ENCODE results near the gene CTBP2. TPM values are rescaled to one million over a fixed set of nuclear protein-coding genes. Genes with fewer than 3 reads are reported as not detected.

Gene CTBP2
- polyA plus RNA-seq, 6 donors from 2014 or later = 0.11 to 2.1 (median 0.40) TPM; not detected in 1

DNA sequence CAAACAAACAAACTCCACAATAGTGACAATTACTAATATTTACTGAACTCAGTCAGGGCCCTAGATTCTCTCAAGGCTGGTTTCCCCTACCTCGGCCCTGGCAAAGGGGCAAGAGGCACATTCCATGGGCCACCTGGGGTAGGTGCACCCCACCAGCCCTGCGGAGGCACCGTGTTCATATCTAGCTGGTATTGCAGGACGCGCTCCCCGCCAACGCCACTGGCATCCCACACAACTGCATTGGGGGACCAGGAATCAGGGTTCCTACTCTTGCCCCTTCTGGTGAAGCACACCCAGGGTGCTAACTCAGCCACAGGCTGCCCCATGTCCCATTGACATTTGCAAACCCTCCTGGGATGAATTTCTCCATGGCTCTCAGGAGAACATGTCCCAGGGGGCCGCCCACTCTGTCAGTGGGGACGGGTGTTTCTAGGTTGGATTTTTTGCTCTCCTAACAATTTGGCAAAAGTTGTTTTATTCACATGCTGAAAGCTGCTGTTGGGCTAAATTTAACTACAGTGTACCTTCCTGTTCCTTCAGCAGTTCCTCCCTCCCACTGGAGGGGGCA is 141.7 kb downstream of the CTBP2 start:
- no peak overlapping the region for H3K4me3 Mint-ChIP-seq

GRCh38 chr10:125017547-125018298 is 142.6 kb downstream of the CTBP2 start:
- DNase-seq = no peak
- peaks cover 0 to 3% (median 0%) of the 10 kb centered on the region in 3 donors for H3K27me3 Mint-ChIP-seq
- H3K36me3 Mint-ChIP-seq = peaks cover 0 to 6% of the 10 kb centered on the region in 2 donors
- H3K4me3 Mint-ChIP-seq = no peak overlapping the region
- H3K27ac Mint-ChIP-seq = no peak overlapping the region
- no peak for ATAC-seq (ENCODE audit: low read depth in 2 of 2)
- H3K9me3 Mint-ChIP-seq = peaks cover 0 to 7% (median 5%) of the 10 kb centered on the region in 7 donors
- peaks cover 0 to 5% (median 0%) of the 10 kb centered on the region in 3 donors for H3K4me1 Mint-ChIP-seq

More for the DNA sequence above, 141.7 kb downstream of the CTBP2 start:
- no peak for ATAC-seq (ENCODE audit: low read depth in 2 of 2)
- DNase-seq = no peak
- Mint-ChIP-seq H3K27ac (no peak overlapping the region), H3K4me1 (peaks cover 0 to 5% (median 0%) of the 10 kb centered on the region in 3 donors), H3K9me3 (peaks cover 0 to 7% (median 5%) of the 10 kb centered on the region in 7 donors), H3K27me3 (peaks cover 0 to 3% (median 0%) of the 10 kb centered on the region in 3 donors), H3K36me3 (peaks cover 0 to 6% of the 10 kb centered on the region in 2 donors)

DNA sequence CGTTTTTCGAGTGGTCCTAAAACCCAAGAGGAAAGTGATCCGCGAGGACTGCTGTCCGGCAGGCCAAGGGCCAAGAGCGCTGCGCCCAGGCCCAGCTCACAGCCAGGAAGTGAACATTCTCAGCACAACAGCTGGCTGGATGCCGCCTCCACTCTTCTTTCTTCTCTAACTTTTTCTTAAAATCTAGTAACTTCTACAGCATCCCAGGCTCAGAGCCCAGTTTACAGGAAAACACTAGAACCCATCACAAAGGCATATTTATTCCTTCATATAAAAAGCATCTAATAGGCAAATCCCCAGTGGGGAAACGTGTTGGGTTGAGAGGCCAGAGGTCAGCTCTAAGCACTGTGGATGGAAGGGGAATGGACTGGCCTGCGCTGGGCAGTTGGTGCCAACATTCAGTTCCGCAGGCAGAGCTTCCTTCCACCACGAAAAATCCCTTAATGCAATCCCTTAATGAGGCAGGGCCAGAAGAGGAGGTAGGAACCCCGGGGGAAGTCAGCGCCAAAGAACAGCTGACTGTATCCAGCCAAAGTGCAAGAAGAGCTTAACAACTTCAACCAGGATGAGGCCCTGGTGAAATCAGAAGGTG is 143.7 kb downstream of the CTBP2 start:
- Mint-ChIP-seq H3K4me1 (peaks cover 0 to 5% (median 0%) of the 10 kb centered on the region in 3 donors), H3K27me3 (peaks cover 0 to 3% (median 0%) of the 10 kb centered on the region in 3 donors), H3K4me3 (no peak overlapping the region), H3K9me3 (peaks cover 0 to 7% (median 5%) of the 10 kb centered on the region in 7 donors), H3K36me3 (peaks cover 0 to 6% of the 10 kb centered on the region in 2 donors), H3K27ac (no peak overlapping the region)
- no peak for DNase-seq
- no peak for ATAC-seq (ENCODE audit: low read depth in 2 of 2)

DNA sequence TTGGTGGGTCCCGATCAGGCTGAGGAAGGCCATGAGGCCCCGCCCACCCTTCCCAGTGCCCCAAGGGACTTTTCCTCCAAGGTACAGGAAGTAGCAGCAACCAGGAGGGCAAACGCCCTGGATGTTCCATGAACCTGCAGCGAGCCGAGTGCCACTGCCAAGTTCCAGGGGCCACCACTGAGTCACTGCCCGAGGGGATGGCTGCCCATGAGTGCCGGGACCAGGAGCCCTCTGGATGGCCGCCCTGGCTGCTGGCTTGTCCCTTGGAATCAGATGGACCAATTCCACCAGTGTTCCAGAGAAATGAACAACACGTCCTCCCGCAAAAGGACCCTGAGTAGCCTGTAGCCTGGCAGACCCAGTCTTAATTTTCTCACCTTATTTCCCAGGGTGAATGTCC is 144.2 kb downstream of the CTBP2 start:
- peaks cover 0 to 6% of the 10 kb centered on the region in 2 donors for H3K36me3 Mint-ChIP-seq
- no peak for ATAC-seq (ENCODE audit: low read depth in 2 of 2)

GRCh38 chr10:125015356-125015944 is 144.9 kb downstream of the CTBP2 start:
- Mint-ChIP-seq H3K4me1 (peaks cover 0 to 5% (median 0%) of the 10 kb centered on the region in 3 donors), H3K9me3 (peaks cover 0 to 7% (median 5%) of the 10 kb centered on the region in 7 donors), H3K4me3 (no peak overlapping the region), H3K27me3 (peaks cover 0 to 3% (median 0%) of the 10 kb centered on the region in 3 donors), H3K36me3 (peaks cover 0 to 6% of the 10 kb centered on the region in 2 donors), H3K27ac (no peak overlapping the region)
- no peak for DNase-seq
- ATAC-seq (ENCODE audit: low read depth in 2 of 2) = no peak

More for the DNA sequence above, 144.2 kb downstream of the CTBP2 start:
- Mint-ChIP-seq H3K9me3 (peaks cover 0 to 7% (median 5%) of the 10 kb centered on the region in 7 donors), H3K27me3 (peaks cover 0 to 3% (median 0%) of the 10 kb centered on the region in 3 donors), H3K27ac (no peak overlapping the region), H3K4me3 (no peak overlapping the region), H3K4me1 (peaks cover 0 to 5% (median 0%) of the 10 kb centered on the region in 3 donors)
- no peak for DNase-seq

GRCh38 chr10:125014836-125015355 is 145.5 kb downstream of the CTBP2 start:
- Mint-ChIP-seq H3K27ac (no peak overlapping the region), H3K36me3 (peaks cover 0 to 6% of the 10 kb centered on the region in 2 donors), H3K27me3 (peaks cover 0 to 3% (median 0%) of the 10 kb centered on the region in 3 donors), H3K4me3 (no peak overlapping the region), H3K9me3 (peaks cover 0 to 7% (median 5%) of the 10 kb centered on the region in 7 donors), H3K4me1 (peaks cover 0 to 5% (median 0%) of the 10 kb centered on the region in 3 donors)
- ATAC-seq (ENCODE audit: low read depth in 2 of 2) (no peak), DNase-seq (no peak)

GRCh38 chr10:125014086-125014830 is 146.1 kb downstream of the CTBP2 start:
- H3K4me3 Mint-ChIP-seq = no peak overlapping the region
- DNase-seq = no peak
- no peak overlapping the region for H3K27ac Mint-ChIP-seq
- H3K36me3 Mint-ChIP-seq = peaks cover 0 to 2% of the 10 kb centered on the region in 2 donors
- H3K9me3 Mint-ChIP-seq = peaks cover 0 to 2% (median under 1%) of the 10 kb centered on the region in 7 donors
- H3K4me1 Mint-ChIP-seq = peaks cover 0 to 5% (median 0%) of the 10 kb centered on the region in 3 donors
- no peak for ATAC-seq (ENCODE audit: low read depth in 2 of 2)
- no peaks in the 10 kb centered on the region for H3K27me3 Mint-ChIP-seq

DNA sequence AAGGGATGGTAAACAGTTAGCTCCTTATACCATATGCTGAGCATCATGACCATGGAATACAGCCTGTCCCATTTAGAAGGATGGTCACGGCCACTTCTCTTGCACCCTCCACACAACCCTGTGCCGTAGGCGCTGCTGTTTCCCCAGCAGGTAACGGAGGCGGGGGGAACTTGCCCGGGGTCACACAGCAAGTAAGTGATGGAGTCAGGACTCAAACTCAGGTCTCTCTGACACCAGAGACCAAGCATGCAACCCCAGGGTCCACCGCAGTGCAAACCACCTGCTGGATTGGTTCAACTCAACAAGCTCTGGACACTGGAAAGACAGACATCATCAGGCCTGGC is 146.9 kb downstream of the CTBP2 start:
- H3K9me3 Mint-ChIP-seq = no peaks in the 10 kb centered on the region
- no peaks in the 10 kb centered on the region for H3K27me3 Mint-ChIP-seq
- H3K4me3 Mint-ChIP-seq = peak overlapping the region in 1 of 8 donors; percentile 30
- DNase-seq (no peak), ATAC-seq (ENCODE audit: low read depth in 2 of 2) (no peak)
- no peak overlapping the region for H3K27ac Mint-ChIP-seq
- no peaks in the 10 kb centered on the region for H3K36me3 Mint-ChIP-seq
- H3K4me1 Mint-ChIP-seq = peaks cover 0 to 3% (median 0%) of the 10 kb centered on the region in 3 donors

DNA sequence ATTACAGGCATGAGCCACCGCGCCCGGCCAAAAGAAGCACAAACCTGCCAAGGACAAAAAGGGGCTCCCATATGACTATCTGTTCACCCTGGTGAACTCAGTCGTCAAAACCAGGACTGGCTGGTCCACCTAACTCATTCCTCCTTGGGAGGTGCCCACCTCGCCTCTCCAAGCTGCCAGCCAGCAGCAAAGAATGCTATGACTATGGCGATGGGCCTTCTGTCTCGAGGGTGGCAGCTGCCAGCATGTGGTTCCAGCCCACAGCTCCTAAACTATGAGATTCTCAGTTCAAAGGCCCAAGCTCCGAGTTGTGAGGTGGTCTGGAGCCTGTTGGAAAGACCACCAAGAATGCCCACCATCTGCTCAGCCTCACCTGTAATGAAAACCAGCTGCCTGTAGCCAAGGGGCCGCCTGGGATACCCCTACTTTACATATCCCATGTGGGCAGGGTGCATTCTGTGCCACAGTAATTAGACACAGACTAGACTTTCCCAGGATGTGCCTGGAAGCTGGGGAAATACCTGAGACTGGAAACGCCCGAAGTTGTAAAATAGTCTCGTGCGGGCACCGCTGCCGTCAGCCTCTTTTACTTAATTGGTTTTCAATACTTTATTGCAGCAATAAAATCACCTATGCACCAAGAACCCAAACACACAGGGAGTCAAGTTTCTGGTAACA is 147.4 kb downstream of the CTBP2 start:
- Mint-ChIP-seq H3K4me1 (no peaks in the 10 kb centered on the region), H3K27ac (no peak overlapping the region), H3K4me3 (no peak overlapping the region), H3K9me3 (no peaks in the 10 kb centered on the region), H3K27me3 (no peaks in the 10 kb centered on the region), H3K36me3 (no peaks in the 10 kb centered on the region)
- ATAC-seq (ENCODE audit: low read depth in 2 of 2) (no peak), DNase-seq (no peak)

DNA sequence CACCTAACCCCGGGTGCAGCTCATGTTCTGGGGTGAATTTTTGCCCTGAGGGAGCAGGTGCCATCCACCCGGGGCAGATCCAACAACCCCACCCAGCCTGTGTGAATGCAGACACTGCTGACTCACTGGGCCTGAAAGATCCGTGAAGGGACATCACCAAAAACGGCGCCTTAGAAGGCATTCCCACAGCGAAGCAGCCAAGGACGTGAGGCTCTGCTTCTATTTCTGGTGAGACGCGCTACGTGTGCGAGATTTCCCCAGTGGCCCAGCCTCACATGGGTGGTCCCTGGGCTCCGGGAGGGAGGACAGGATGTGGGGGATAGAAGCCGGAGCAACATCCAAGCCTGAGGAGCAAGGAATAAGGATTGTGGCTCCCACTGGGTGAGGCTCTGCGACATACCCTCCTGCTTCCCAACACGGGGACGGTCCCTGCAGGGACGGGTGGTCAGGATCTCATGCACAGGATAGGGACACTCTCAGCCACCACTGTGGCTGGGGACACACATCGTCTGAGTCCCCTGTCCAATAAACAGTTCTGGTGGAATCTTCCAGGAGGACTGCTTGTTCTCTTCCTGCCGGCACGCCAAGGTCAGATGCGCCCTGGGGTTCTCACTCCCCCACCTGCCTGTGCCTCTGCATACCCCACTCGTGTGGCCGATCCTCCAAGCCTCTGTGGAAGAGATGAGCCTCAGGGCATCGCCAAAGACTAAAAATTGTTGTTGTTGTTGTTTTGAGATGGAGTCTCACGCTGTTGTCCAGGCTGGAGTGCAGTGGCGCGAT is 148.2 kb downstream of the CTBP2 start:
- DNase-seq (no peak), ATAC-seq (ENCODE audit: low read depth in 2 of 2) (no peak)
- no peaks in the 10 kb centered on the region for H3K4me1 Mint-ChIP-seq
- no peaks in the 10 kb centered on the region for H3K36me3 Mint-ChIP-seq
- H3K4me3 Mint-ChIP-seq = no peak overlapping the region
- H3K27me3 Mint-ChIP-seq = no peaks in the 10 kb centered on the region
- no peak overlapping the region for H3K27ac Mint-ChIP-seq
- H3K9me3 Mint-ChIP-seq = no peaks in the 10 kb centered on the region

DNA sequence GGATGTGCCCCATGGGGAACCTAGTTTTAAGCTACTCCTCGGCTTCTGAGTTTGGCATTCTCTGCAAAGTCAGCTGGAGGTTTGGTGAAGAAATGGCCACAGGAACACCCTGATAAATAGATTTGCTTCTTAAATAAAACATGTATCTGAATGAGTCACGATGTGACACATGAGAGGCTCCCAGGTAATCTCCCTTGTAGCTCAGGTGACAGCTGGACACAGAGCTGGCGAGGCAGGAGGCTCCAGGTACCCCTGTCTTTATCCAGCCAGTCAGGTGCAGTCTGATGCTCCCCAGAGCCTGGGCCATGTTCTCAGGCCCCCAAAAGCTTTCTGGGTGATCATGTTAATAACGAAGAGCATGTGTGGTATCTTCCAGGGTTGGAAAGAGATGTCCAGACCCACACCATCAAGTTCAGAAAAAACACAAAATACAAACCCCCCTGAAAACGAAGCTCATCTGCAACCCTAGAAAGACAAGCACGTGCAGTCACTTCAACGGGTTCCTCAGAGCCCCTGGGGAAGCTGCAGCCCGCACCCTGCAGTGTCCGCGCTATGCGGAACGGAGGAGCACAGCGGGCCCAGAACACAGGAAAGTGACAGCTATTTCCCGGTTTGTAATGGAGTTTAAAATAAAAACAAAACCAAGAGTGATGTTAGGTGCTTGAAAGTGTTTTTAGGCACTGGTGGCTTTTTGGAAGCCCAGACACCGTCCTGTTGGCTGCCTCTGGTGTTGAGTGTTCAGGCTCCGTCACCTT is 149.0 kb downstream of the CTBP2 start:
- Mint-ChIP-seq H3K27ac (peak overlapping the region in 2 of 6 donors; percentile 7 to 72), H3K27me3 (no peaks in the 10 kb centered on the region), H3K4me1 (no peaks in the 10 kb centered on the region)

More for the DNA sequence above, 149.0 kb downstream of the CTBP2 start:
- no peak for ATAC-seq (ENCODE audit: low read depth in 2 of 2)
- Mint-ChIP-seq H3K36me3 (no peaks in the 10 kb centered on the region), H3K9me3 (no peaks in the 10 kb centered on the region), H3K4me3 (no peak overlapping the region)
- no peak for DNase-seq
